ENCODE measurements around the gene AOPEP. TPM values are rescaled to one million over a fixed set of nuclear protein-coding genes. Genes with fewer than 3 reads are reported as not detected.
A peak's percentile ranks its signal among the peaks of the same experiment; 100 is the strongest.

AOPEP gene
- polyA plus RNA-seq, 1 experiment = 40.0 TPM

- Histone ChIP-seq H3K27me3 (ENCODE audit: control insufficient read depth, insufficient read depth, low read length) (no peaks in the 10 kb centered on the region), H3K27ac (ENCODE audit: low read depth, low read length) (peak overlapping the region; percentile 39), H3K4me3 (ENCODE audit: low read depth, low read length) (no peak overlapping the region), H3K9me3 (ENCODE audit: control insufficient read depth, insufficient read depth, low read length) (no peaks in the 10 kb centered on the region)
- DNase-seq (ENCODE audit: low read depth, low spot score) = no peak
- ChIA-PET POLR2A (interaction anchor here (1.3 kb wide), 1 partner anchor 92 kb away, joined by 5 read pairs; no protein-coding TSS in a partner anchor), CTCF (interaction anchor here (1.3 to 3.2 kb wide), 3 partner anchors 10 to 91 kb away, joined by 7 to 11 read pairs (median 8); no protein-coding TSS in a partner anchor)
- no peak for TF ChIP-seq CTCF (IDR thresholded peaks at IDR 0.05; ENCODE audit: low read depth, low read length)
Observed at GRCh38 chr9:94772144-94772543, 45.6 kb downstream of the AOPEP start.

GRCh38 chr9:94772639-94773303, 46.3 kb downstream of the AOPEP start:
- CTCF ChIA-PET = interaction anchor here (1.3 to 2.0 kb wide), 2 partner anchors 10 to 92 kb away, joined by 7 to 11 read pairs; no protein-coding TSS in a partner anchor
- Histone ChIP-seq H3K27ac (ENCODE audit: low read depth, low read length) (peak overlapping the region; percentile 40), H3K27me3 (ENCODE audit: control insufficient read depth, insufficient read depth, low read length) (no peaks in the 10 kb centered on the region), H3K9me3 (ENCODE audit: control insufficient read depth, insufficient read depth, low read length) (no peaks in the 10 kb centered on the region), H3K4me3 (ENCODE audit: low read depth, low read length) (no peak overlapping the region)
- TF ChIP-seq CTCF (IDR thresholded peaks at IDR 0.05; ENCODE audit: low read depth, low read length) = no peak
- POLR2A ChIA-PET = interaction anchor here (1.3 kb wide), 1 partner anchor 92 kb away, joined by 5 read pairs; no protein-coding TSS in a partner anchor
- peak; percentile 72 for DNase-seq (ENCODE audit: low read depth, low spot score)

GRCh38 chr9:94773655-94774054, 47.2 kb downstream of the AOPEP start:
- no peak overlapping the region for H3K4me3 ChIP-seq (ENCODE audit: low read depth, low read length)
- no peak for DNase-seq (ENCODE audit: low read depth, low spot score)
- TF ChIP-seq CTCF (IDR thresholded peaks at IDR 0.05; ENCODE audit: low read depth, low read length) = no peak
- CTCF ChIA-PET = interaction anchor here (1.3 kb wide), 1 partner anchor 9 kb away, joined by 7 read pairs; no protein-coding TSS in a partner anchor
- POLR2A ChIA-PET = interaction anchor here (1.3 kb wide), 1 partner anchor 91 kb away, joined by 5 read pairs; no protein-coding TSS in a partner anchor
- H3K27me3 ChIP-seq (ENCODE audit: control insufficient read depth, insufficient read depth, low read length) = no peaks in the 10 kb centered on the region
- no peak overlapping the region for H3K27ac ChIP-seq (ENCODE audit: low read depth, low read length)
- H3K9me3 ChIP-seq (ENCODE audit: control insufficient read depth, insufficient read depth, low read length) = no peaks in the 10 kb centered on the region

GRCh38 chr9:94778013-94778412, 51.5 kb downstream of the AOPEP start:
- CTCF ChIA-PET = interaction anchor here (0.9 kb wide), 1 partner anchor 96 kb away, joined by 3 read pairs; no protein-coding TSS in a partner anchor
- no peak overlapping the region for H3K4me3 ChIP-seq (ENCODE audit: low read depth, low read length)
- H3K27ac ChIP-seq (ENCODE audit: low read depth, low read length) = no peak overlapping the region
- H3K9me3 ChIP-seq (ENCODE audit: control insufficient read depth, insufficient read depth, low read length) = no peaks in the 10 kb centered on the region
- no peak for DNase-seq (ENCODE audit: low read depth, low spot score)
- no peaks in the 10 kb centered on the region for H3K27me3 ChIP-seq (ENCODE audit: control insufficient read depth, insufficient read depth, low read length)
- TF ChIP-seq CTCF (IDR thresholded peaks at IDR 0.05; ENCODE audit: low read depth, low read length) = no peak
- POLR2A ChIA-PET = no interaction called here

- no peak for TF ChIP-seq CTCF (IDR thresholded peaks at IDR 0.05; ENCODE audit: low read depth, low read length)
- Histone ChIP-seq H3K9me3 (ENCODE audit: control insufficient read depth, insufficient read depth, low read length) (no peaks in the 10 kb centered on the region), H3K27ac (ENCODE audit: low read depth, low read length) (no peak overlapping the region), H3K4me3 (ENCODE audit: low read depth, low read length) (no peak overlapping the region), H3K27me3 (ENCODE audit: control insufficient read depth, insufficient read depth, low read length) (no peaks in the 10 kb centered on the region)
- ChIA-PET CTCF (interaction anchor here (0.6 to 0.9 kb wide), 2 partner anchors 97 to 352 kb away, joined by 3 read pairs; no protein-coding TSS in a partner anchor), POLR2A (no interaction called here)
- no peak for DNase-seq (ENCODE audit: low read depth, low spot score)
Observed at GRCh38 chr9:94779031-94779430, 52.5 kb downstream of the AOPEP start.
